Thyroid gland (tissue), 4 donors: ENCODE measurements around the gene GTF2IRD2.
"Not testable (repeated sequence)": the region's sequence is repeated elsewhere in the genome, so short reads cannot be mapped to it uniquely, and the experiment has no call there.

ENCODE experiments used
- POLR2A ChIP-seq, 2 donors: fragments of 450-650 bp; IDR thresholded peaks; one replicate each; pipeline ENCODE4 v1.6.1; 2017; ENCODE audit warnings: antibody characterized with exemption in 2 of 2, mild to moderate bottlenecking in 2 of 2, moderate library complexity in 1 of 2
- TF ChIP-seq, protein P1 (sequence below), 6 experiments: fragments of 200-600 bp in 3 of 6; fragments of 450-650 bp in 3 of 6; sonication (generic) in 3 of 6; IDR thresholded peaks; one replicate each; pipeline ENCODE4 v1.5.1; 2016 to 2019; ENCODE audit warnings: antibody characterized with exemption in 6 of 6, mild to moderate bottlenecking in 2 of 6, inconsistent platforms in 1 of 6, moderate library complexity in 1 of 6

DNA sequence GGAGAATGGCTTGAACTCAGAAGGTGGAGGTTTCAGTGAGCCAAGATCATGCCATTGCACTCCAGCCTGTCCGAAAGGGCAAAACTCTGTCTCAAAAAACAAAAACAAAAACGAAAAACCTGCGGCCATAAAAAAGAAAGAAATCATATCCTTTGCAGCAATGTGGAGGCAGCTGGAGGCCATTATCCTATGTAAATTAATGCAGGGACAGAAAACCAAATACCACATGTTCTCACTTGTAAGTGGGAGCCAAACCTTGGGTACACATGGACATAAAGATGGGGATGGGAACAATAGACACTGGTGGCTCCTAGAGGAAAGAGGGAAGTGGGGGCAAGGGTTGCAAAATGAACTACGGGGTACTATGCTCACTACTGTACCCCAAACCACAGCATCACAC lies 21.0 kb downstream of the GTF2IRD2 start:
- TF ChIP-seq POLR2A (IDR thresholded peaks at IDR 0.05), result not testable (repeated sequence)
- TF ChIP-seq, protein P1, sequence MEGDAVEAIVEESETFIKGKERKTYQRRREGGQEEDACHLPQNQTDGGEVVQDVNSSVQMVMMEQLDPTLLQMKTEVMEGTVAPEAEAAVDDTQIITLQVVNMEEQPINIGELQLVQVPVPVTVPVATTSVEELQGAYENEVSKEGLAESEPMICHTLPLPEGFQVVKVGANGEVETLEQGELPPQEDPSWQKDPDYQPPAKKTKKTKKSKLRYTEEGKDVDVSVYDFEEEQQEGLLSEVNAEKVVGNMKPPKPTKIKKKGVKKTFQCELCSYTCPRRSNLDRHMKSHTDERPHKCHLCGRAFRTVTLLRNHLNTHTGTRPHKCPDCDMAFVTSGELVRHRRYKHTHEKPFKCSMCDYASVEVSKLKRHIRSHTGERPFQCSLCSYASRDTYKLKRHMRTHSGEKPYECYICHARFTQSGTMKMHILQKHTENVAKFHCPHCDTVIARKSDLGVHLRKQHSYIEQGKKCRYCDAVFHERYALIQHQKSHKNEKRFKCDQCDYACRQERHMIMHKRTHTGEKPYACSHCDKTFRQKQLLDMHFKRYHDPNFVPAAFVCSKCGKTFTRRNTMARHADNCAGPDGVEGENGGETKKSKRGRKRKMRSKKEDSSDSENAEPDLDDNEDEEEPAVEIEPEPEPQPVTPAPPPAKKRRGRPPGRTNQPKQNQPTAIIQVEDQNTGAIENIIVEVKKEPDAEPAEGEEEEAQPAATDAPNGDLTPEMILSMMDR (IDR thresholded peaks at IDR 0.05), result not testable (repeated sequence)
